GM12801 (cell line): ENCODE measurements around the gene IGLON5.

Source experiments
- CTCF ChIP-seq: IDR thresholded peaks from one replicate; pipeline ENCODE4 v1.5.1; 2011; ENCODE audit warnings: control low read depth; ENCODE audit not compliant: insufficient read length; ENCODE audit errors: extremely low read depth

The IGLON5 gene

GRCh38 chr19:51311351-51312257, at the start of gene IGLON5:
IGLON5 (plus strand) TSS chr19:51311644; CDS start chr19:51311848, 204 bp downstream.
- no peak for TF ChIP-seq CTCF

- TF ChIP-seq CTCF = no peak
Observed at GRCh38 chr19:51263808-51264207, 47.6 kb upstream of the IGLON5 start.

GRCh38 chr19:51271067-51271466, 40.4 kb upstream of the IGLON5 start:
- no peak for TF ChIP-seq CTCF

GRCh38 chr19:51272183-51272810, 39.1 kb upstream of the IGLON5 start:
- TF ChIP-seq CTCF = no peak

- TF ChIP-seq CTCF = no peak
Observed at GRCh38 chr19:51274049-51274770, 37.2 kb upstream of the IGLON5 start.

GRCh38 chr19:51277112-51277511, 34.3 kb upstream of the IGLON5 start:
- no peak for TF ChIP-seq CTCF

- TF ChIP-seq CTCF = no peak
Observed at GRCh38 chr19:51282335-51282734, 29.1 kb upstream of the IGLON5 start.
